Endothelial cell of umbilical vein (primary cell): ENCODE measurements around the gene PEAK3. TPM values are rescaled to one million over a fixed set of nuclear protein-coding genes. Genes with fewer than 3 reads are reported as not detected.

Experiments
- BruUV-seq: library from RNA; stranded (reverse); fragments of 400-500 nt; replicated peaks from 2 replicates; lab custom pipeline; 2021; lab: Mats Ljungman, UMichigan
- CTCF ChIA-PET: fragments of 300-600, 350-600 bp; sonication (Branson Sonifier 250); formaldehyde crosslinking; loops from one replicate; lab custom pipeline; 2021; ENCODE audit warnings: antibody characterized with exemption, inconsistent platforms; lab: Charles Lee
- POLR2A ChIA-PET: fragments of 300-600, 350-600 bp; sonication (Branson Sonifier 250); formaldehyde crosslinking; loops from one replicate; lab custom pipeline; 2021; ENCODE audit warnings: antibody characterized with exemption, inconsistent platforms; lab: Charles Lee
- DNase-seq: peaks from one replicate; pipeline ENCODE4 v3.0.0-alpha.2; 2011; ENCODE audit warnings: low read depth, low spot score
- FAIRE-seq: peaks from 2 replicates; lab custom pipeline; 2011; peaks lifted over from hg19 to GRCh38; lab: Jason Lieb, UNC
- H2AFZ ChIP-seq: 2 replicates; pipeline ENCODE4 v1.6.0; 2012; ENCODE audit warnings: low read depth, low read length, control low read depth, inconsistent platforms
- H3K27ac ChIP-seq: 2 replicates; pipeline ENCODE4 v1.5.1; 2011; ENCODE audit warnings: low read depth, mild to moderate bottlenecking, control low read depth, low read length, moderate library complexity; ENCODE audit not compliant: insufficient read depth
- H3K27me3 ChIP-seq, 2 experiments: 2 replicates each; pipeline versions ENCODE4 v1.6.0 to v1.6.1; 2011; ENCODE audit warnings: low read length in 2 of 2, mixed read lengths in 1 of 2; ENCODE audit not compliant: control insufficient read depth in 2 of 2, insufficient read depth in 2 of 2
- H3K36me3 ChIP-seq, 2 experiments: 2 replicates in 1 of 2; 3 replicates in 1 of 2; pipeline ENCODE4 v1.5.1; 2011; ENCODE audit warnings: low read length in 2 of 2, mild to moderate bottlenecking in 1 of 2, moderate library complexity in 1 of 2; ENCODE audit not compliant: control insufficient read depth in 2 of 2, insufficient read depth in 2 of 2; ENCODE audit errors: extremely low read depth in 1 of 2
- H3K4me1 ChIP-seq: 3 replicates; pipeline ENCODE4 v1.5.1; 2011; ENCODE audit warnings: mild to moderate bottlenecking, low read length; ENCODE audit not compliant: control insufficient read depth, insufficient read depth; ENCODE audit errors: extremely low read depth
- H3K4me2 ChIP-seq: 2 replicates; pipeline ENCODE4 v1.6.1; 2011; ENCODE audit warnings: low read length, control low read depth, mixed read lengths; ENCODE audit not compliant: insufficient read depth
- H3K4me3 ChIP-seq, 3 experiments: fragments of 200-600 bp in 1 of 3; sonication (generic), shearing (Covaris generic) in 1 of 3; replicated peaks in 1 of 3; 2 replicates each; pipeline ENCODE4 v1.5.1; 2011 to 2016; ENCODE audit warnings: control low read depth in 3 of 3, low read length in 3 of 3, mild to moderate bottlenecking in 2 of 3, inconsistent platforms in 1 of 3, low read depth in 1 of 3, moderate library complexity in 1 of 3; ENCODE audit not compliant: insufficient read depth in 1 of 3
- H3K79me2 ChIP-seq: 2 replicates; pipeline ENCODE4 v1.6.0; 2012; ENCODE audit warnings: low read length, inconsistent platforms; ENCODE audit not compliant: control insufficient read depth, insufficient read depth
- H3K9ac ChIP-seq: replicated peaks from 2 replicates; pipeline ENCODE3; 2011; ENCODE audit warnings: low read length, control low read depth; ENCODE audit not compliant: insufficient read depth; ENCODE audit errors: extremely low read depth
- H3K9me1 ChIP-seq: replicated peaks from 3 replicates; pipeline ENCODE4 v1.6.0; 2011; ENCODE audit warnings: mild to moderate bottlenecking, low read length; ENCODE audit not compliant: control insufficient read depth, insufficient read depth; ENCODE audit errors: extremely low read depth
- H3K9me3 ChIP-seq: replicated peaks from 2 replicates; pipeline ENCODE4 v1.5.1; 2012; ENCODE audit warnings: low read length, inconsistent platforms; ENCODE audit not compliant: control insufficient read depth, insufficient read depth
- H4K20me1 ChIP-seq: replicated peaks from 2 replicates; pipeline ENCODE3; 2011; ENCODE audit warnings: mild to moderate bottlenecking, low read length; ENCODE audit not compliant: control insufficient read depth, insufficient read depth; ENCODE audit errors: extremely low read depth
- CTCF ChIP-seq, 2 donors: IDR thresholded peaks; 1 replicate in 1 of 2; 2 replicates in 1 of 2; pipeline ENCODE4 v1.5.1; 2011; ENCODE audit warnings: low read length in 2 of 2, mild to moderate bottlenecking in 2 of 2, moderate library complexity in 2 of 2, control low read depth in 1 of 2, inconsistent platforms in 1 of 2, low read depth in 1 of 2; ENCODE audit not compliant: insufficient read depth in 1 of 2; ENCODE audit errors: extremely low read depth in 1 of 2
- EZH2 ChIP-seq: IDR thresholded peaks from 2 replicates; pipeline ENCODE4 v1.6.1; 2012; ENCODE audit warnings: borderline replicate concordance, low read depth, mild to moderate bottlenecking, moderate library complexity, low read length, inconsistent platforms; ENCODE audit not compliant: severe bottlenecking
- FOS ChIP-seq: IDR thresholded peaks from 2 replicates; pipeline ENCODE4 v1.6.1; 2011; ENCODE audit warnings: mild to moderate bottlenecking, low read length, moderate library complexity, borderline replicate concordance; ENCODE audit not compliant: insufficient read depth
- GATA2 ChIP-seq: IDR thresholded peaks from 2 replicates; pipeline ENCODE4 v1.7.0; 2011; ENCODE audit warnings: low read depth, mild to moderate bottlenecking, moderate library complexity, mixed read lengths, low read length; ENCODE audit not compliant: insufficient read length, insufficient read depth
- JUN ChIP-seq: IDR thresholded peaks from 2 replicates; pipeline ENCODE4 v1.6.1; 2011; ENCODE audit warnings: borderline replicate concordance, low read depth; ENCODE audit not compliant: insufficient read length, insufficient read depth
- MAX ChIP-seq: IDR thresholded peaks from 2 replicates; pipeline ENCODE4 v1.6.1; 2011; ENCODE audit not compliant: insufficient read depth, insufficient read length
- MYC ChIP-seq: IDR thresholded peaks from one replicate; pipeline ENCODE4 v1.6.1; 2011; ENCODE audit warnings: mild to moderate bottlenecking, low read depth, low read length
- POLR2A ChIP-seq: IDR thresholded peaks from 2 replicates; pipeline ENCODE4 v1.6.1; 2012; ENCODE audit warnings: low read depth, mild to moderate bottlenecking, control low read depth, low read length
- POLR2AphosphoS5 ChIP-seq: IDR thresholded peaks from 2 replicates; pipeline ENCODE4 v1.6.1; 2012; ENCODE audit warnings: low read depth, mild to moderate bottlenecking, control low read depth, low read length, moderate library complexity; ENCODE audit not compliant: insufficient read depth
- dilution Hi-C: fragments of 300-500 bp; cut with MboI; formaldehyde crosslinking; loops from one replicate; pipeline ENCODE4 v1.15.0; 2019; ENCODE audit warnings: low sequenced_read_pairs; ENCODE audit not compliant: extremely low pct_ligation_motif_present
- intact Hi-C: fragments of 100-400 bp; cut with micrococcal nuclease; formaldehyde crosslinking; loops from one replicate; pipeline ENCODE4 v1.10.0; 2022
- polyA plus RNA-seq, 4 experiments: library from polyadenylated mRNA; depleted of rRNA in 3 of 4; stranded (reverse) in 3 of 4; unstranded in 1 of 4; fragments of >200 nt; gene quantifications; 2 replicates each; pipeline versions ENCODE4 v1.2.1 to v1.2.3, GENCODE V29; 2011 to 2012; ENCODE audit warnings: missing spikeins in 1 of 4
- total RNA-seq: library from RNA; stranded (reverse); gene quantifications from 2 replicates; pipeline ENCODE4 v1.2.3, GENCODE V29; 2021

The PEAK3 gene
- total and polyA plus RNA-seq, 2 donors (not counting 3 experiments of a cell fraction or from before 2014, with no cell fraction given), result 0.03 TPM; not detected in 1

- Histone ChIP-seq H3K9me1 (no peaks in the 10 kb centered on the region), H3K36me3 (no peaks in the 10 kb centered on the region), H3K79me2 (no peaks in the 10 kb centered on the region), H3K9ac (no peak overlapping the region), H3K4me2 (no peak overlapping the region), H3K9me3 (no peaks in the 10 kb centered on the region), H3K27ac (no peak overlapping the region), H3K27me3 (peaks cover 35 to 38% of the 10 kb centered on the region in 2 experiments), H3K4me1 (peaks cover 5% of the 10 kb centered on the region), H4K20me1 (no peaks in the 10 kb centered on the region), H2AFZ (no peak overlapping the region), H3K4me3 (no peak overlapping the region)
- intact Hi-C loops, result loop anchor here (5.0 kb wide), 1 partner anchor 39 kb away; the partner anchor contains the start of genes LSM7 and SPPL2B
- ChIA-PET CTCF (interaction anchor here (1.2 to 2.9 kb wide), 5 partner anchors 8 to 27 kb away, joined by 3 to 14 read pairs (median 5); no protein-coding TSS in a partner anchor), POLR2A (no interaction called here)
- dilution Hi-C loops, result no loop called here
- TF ChIP-seq GATA2 (no peak), MAX (no peak), POLR2AphosphoS5 (no peak), CTCF (IDR thresholded peaks at IDR 0.05; ENCODE audit: extremely low read depth in 1 of 2, insufficient read depth in 1 of 2, low read depth in 1 of 2, low read length in 2 of 2) (no peak), JUN (no peak), EZH2 (no peak), POLR2A (no peak), MYC (no peak), FOS (no peak)
- no TSS peak for BruUV-seq
- FAIRE-seq (no peak), DNase-seq (no peak)
Observed at GRCh38 chr19:2288338-2288817, 6.4 kb upstream of the PEAK3 start.
